DMS53 (cell line): Measurements from ENCODE around the gene SOX12.
"Not testable (repeated sequence)": the region's sequence is repeated elsewhere in the genome, so short reads cannot be mapped to it uniquely, and the experiment has no call there.

ENCODE experiments used
- DNase-seq: peaks from one replicate; lab custom pipeline; 2025; lab: John Stamatoyannopoulos, UW

SOX12 gene

GRCh38 chr20:362271-363254 lies 37.2 kb downstream of the SOX12 start:
- peak; percentile 99 for DNase-seq

DNA sequence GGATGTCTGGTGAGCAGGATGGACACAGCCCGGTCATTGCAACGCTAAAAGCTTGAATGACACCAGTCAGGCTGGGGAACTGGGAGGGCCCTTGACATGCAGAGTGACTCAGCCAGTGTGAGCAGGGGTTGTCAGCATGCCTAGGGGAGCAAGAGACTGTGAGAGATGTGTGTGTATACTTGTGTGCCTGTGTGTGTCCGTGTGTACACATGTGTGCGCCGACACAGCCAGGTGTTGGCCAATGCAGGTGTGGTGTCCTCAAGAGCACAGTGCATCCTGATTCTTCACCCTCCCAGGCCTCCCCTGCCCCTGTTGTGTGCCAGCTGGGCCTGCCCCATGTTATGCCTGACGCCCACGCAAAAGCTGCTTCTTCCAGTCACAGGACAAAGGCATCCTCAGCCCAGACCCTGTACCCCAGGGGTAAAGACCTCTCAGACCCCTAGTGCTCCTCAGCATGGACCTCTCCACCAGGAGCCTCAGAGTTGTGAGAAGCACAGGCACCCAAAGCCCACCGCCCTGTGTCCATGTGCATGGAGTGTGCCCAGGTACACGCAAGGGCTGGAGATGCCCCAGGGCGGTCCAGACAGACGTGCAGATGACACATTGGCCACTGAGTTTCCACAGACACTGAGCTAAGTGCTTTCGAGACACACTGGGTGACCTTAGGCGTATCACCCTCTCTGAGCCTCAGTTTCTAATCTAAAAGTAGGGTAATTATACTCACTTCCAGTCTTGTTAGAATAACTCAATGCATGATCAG lies 38.1 kb downstream of the SOX12 start:
- DNase-seq = peak; percentile 70

DNA sequence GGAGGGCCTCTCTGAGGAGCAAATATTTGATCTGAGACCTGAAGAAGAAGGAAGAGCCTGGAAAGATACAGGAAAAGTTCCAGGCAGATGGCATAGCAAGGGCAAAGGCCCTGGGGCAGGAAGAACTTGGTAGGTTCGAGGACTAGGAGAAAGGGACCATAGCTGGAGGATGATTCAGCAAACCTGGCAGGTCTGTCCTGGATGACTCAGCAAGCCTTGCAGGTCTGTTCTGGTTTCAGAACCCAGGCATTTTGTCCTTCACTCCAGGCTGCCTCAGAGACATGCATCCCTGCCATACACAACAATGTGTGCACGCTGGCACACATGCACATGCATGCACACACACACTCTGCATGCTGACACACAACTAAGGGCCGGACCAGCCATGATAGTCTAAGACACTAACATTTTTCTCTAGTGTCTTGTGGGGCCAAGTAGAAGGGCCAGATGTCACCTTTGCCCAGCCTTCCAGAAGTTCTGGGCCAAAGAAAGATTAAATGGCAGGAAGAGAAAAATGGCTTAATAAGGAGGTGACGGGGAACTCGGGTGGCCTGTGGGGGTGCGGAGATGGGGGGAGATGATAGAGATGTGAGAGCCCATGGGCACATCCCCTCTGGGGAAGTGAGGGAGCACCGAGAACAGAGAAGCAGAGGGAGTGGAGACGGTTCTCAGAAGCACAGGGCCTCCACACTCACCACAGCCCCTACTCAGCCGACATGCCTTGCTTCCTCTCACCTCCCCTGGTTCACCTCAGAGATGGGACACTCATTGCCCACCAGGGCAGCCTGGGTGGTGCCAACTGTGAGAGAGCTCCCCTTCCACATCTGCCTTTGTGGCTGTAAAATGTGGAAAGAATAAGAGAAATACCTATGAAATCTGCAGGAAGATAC lies 39.8 kb downstream of the SOX12 start:
- DNase-seq = peak; percentile 69

- peak; percentile 38 for DNase-seq
Observed at GRCh38 chr20:366041-366718, 40.8 kb downstream of the SOX12 start.

GRCh38 chr20:366719-367485 lies 41.5 kb downstream of the SOX12 start:
- no peak for DNase-seq

GRCh38 chr20:367486-367887 lies 42.1 kb downstream of the SOX12 start:
- no peak for DNase-seq

DNA sequence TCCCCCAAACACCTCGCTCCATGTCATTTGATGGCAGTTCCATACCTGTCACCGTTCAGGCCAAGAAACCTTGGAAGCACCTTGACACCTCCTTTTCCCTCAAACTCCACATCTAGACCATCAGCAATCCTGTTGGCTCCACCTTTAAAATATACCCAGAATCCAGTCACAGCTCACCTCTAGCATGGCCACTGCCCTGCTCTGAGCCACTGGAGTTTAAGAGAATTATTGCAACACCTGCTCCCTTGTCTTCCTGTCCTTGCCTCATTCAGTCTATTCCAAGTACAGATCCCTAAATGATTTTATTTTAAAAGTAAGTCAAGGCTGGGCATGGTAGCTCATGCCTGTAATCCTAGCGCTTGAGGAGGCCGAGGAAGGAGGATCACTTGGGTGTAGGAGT lies 43.6 kb downstream of the SOX12 start:
- DNase-seq = no peak

GRCh38 chr20:370151-370600 lies 44.8 kb downstream of the SOX12 start:
- peak; percentile 81 for DNase-seq

GRCh38 chr20:370977-371754 lies 45.8 kb downstream of the SOX12 start:
- no peak for DNase-seq

DNA sequence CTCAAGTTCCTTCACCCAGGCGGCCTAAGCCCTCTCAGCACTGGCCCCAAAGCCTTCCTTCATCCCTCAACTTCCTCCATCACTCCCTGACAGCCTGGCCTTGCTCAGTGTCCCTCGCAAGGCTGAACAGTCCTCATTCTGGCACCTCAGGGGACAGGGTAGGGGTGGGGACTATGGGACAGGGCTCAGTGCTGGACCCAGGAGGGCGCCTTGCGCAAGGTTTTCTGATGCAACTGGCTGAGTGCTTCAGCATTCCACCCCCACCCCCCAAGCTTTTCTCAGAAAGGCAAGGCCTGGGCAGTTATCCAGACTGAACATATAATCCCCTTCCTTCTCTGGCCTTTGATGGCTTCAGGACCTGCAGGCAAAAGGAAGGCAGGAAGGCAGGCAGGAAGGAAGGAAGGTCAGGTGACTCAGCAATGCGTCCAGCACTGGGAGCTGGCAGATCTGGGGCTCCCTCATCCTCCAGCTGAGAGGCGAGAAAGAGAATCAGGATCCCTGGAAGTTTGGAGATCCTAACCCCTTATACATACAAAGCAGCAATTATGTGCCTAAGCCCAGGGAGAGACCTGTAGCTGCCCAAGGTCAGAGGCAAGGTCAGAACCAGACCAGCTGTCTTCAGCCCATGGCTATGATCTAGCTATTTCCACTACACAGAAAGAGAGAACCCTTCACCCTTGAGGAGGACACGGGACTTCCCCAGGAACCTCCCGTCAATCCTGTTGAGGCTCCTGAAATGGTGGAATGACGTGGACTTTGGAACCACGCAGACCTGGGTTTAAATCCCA lies 46.6 kb downstream of the SOX12 start:
- peak; percentile 51 for DNase-seq

GRCh38 chr20:372543-373082 lies 47.3 kb downstream of the SOX12 start:
- DNase-seq = not testable (repeated sequence)

DNA sequence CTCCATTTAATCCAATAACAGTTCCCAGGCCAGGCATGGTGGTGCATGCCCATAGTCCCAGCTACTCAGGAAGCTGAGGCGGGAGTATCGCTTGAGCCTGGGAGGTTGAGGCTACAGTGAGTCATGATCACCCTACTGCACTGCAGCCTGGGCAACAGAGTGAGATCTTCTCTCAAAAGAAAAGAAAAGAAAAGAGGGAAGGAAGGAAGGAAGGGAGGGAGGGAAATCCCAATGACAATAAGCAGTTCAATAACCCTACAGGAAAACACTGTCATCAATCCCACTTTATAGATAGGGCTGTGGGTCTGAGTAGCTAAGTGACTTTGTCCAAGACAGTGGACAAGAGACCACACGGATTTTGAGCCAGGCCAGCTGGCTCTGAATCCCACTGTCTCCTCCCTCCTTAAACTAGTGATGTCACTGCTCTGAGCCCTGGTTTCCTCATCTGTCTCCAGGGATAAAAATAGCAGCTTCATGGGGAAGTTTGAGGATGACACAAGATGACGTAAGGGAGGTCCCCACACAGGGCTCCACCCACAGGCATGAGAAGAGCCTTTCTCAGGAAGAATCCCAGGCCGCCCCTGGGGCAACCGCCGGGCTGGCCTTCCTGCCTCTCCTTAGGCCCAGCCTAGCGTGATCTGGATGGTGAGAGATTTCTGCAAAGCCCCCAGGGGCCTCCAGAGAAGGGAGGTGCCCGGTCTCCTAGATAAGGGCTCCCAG lies 48.0 kb downstream of the SOX12 start:
- peak; percentile 38 for DNase-seq

DNA sequence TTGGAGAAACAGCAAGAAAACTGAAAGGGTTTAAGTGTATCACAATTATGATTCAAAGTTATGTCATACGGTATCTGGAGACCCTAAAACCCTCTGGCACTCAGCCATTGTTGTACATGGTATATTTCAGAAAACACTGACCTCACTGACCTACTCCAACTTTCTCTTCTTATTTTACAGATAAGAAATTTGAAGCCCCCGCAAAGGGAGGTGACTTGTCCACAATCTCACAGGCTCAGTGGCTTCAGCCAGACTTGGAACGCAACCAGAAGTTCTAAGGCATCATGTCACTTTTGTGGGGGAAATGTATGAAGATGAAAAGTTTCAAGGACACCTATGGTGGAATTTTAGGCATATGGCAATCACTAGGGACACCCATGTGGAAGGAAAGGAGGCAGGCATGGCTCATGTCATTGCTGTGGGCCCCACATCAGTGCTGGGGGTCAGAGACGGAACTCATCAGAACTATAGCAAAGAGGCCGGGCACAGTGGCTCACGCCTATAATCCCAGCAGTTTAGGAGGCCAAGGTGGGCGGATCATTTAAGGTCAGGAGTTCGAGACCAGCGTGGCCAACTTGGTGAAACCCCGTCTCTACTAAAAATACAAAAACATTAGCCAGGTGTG lies 50.0 kb downstream of the SOX12 start:
- DNase-seq = no peak

DNA sequence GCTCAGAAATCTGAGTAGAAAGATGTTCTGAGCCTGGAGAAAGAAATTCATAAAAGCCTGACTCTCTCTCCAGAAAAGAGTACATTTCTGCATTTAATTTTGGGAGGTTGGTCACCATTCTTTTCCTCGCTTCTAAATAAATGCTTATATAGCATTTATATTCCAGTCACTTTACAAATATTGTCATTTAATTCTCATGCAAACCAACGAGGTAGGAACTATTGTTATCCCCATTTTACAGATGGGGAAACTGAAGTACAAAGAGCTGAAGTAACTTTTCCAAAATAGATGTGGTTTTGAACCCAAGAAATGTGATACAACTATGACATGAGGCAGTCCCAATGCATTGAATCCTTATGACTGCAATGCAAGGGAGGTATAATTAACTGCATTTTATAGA lies 50.7 kb downstream of the SOX12 start:
- no peak for DNase-seq

- DNase-seq = no peak
Observed at GRCh38 chr20:376750-377149, 51.4 kb downstream of the SOX12 start.

DNA sequence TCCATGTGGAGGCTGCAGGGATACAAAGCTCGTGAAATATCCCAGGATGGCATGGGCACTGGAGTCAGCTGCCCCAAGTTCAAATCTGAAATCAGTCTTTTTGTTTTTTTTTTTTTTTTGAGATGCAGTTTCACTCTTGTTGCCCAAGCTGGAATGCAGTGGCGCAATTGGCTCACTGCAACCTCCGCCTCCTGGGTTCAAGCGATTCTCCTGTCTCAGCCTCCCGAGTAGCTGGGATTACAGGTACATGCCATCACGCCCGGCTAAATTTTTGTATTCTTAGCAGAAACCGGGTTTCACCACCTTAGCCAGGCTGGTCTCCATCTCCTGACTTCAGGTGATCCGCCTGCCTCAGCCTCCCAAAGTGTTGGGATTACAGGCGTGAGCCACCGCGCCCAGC lies 52.2 kb downstream of the SOX12 start:
- DNase-seq = not testable (repeated sequence)

DNA sequence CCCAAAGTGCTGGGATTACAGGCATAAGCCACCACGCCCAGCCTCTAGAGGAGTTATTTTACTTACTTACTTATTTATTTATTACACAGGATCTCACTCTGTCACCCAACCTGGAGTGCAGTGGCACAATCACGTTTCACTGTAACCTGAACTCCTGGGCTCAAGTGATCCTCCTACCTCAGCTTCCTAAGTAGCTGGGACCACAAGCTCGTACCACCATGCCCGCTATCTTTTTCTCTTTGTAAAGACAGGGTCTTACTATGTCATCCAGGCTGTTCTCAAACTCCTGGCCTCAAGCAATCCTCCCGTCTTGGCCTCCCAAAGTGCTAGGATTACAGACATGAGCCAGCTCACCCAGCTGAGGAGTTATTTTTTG lies 53.6 kb downstream of the SOX12 start:
- no peak for DNase-seq
